Measurements from ENCODE around the gene ABHD11.

DNA sequence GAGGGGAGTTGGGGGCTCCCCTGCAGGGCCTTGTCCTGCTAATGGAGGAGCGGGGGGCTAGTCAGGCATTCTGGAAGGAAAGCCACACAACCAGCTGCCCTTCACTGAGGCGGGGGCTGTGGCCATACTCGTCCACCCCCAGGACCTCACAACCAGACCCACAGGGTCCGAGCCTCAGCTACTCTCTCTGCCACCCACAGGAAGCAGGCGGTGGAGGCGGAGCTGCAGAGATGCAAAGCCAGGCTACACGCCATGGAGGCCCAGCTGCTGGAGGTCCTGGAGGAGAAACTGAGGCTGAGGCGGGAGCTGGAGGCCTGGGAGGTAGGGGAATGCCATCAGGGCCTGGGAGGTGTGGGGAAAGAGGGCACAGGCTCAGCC is 3.1 kb downstream of the ABHD11 start:
- TF ChIP-seq, protein P1, sequence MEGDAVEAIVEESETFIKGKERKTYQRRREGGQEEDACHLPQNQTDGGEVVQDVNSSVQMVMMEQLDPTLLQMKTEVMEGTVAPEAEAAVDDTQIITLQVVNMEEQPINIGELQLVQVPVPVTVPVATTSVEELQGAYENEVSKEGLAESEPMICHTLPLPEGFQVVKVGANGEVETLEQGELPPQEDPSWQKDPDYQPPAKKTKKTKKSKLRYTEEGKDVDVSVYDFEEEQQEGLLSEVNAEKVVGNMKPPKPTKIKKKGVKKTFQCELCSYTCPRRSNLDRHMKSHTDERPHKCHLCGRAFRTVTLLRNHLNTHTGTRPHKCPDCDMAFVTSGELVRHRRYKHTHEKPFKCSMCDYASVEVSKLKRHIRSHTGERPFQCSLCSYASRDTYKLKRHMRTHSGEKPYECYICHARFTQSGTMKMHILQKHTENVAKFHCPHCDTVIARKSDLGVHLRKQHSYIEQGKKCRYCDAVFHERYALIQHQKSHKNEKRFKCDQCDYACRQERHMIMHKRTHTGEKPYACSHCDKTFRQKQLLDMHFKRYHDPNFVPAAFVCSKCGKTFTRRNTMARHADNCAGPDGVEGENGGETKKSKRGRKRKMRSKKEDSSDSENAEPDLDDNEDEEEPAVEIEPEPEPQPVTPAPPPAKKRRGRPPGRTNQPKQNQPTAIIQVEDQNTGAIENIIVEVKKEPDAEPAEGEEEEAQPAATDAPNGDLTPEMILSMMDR (optimal IDR thresholded peaks at IDR 0.05 in 1 of 3, IDR thresholded peaks at IDR 0.05 in 1 of 3, conservative IDR thresholded peaks at IDR 0.05 in 1 of 3; ENCODE audit: extremely low read depth in 1 of 3, insufficient read depth in 2 of 3, low read length in 3 of 3) = no peak
- TF ChIP-seq EZH2 (IDR thresholded peaks at IDR 0.05; ENCODE audit: low read length) = no peak
